HL-60 (cell line): Measurements from ENCODE around the gene GPR107.

Experiments used
- DNase-seq, 2 experiments: peaks; one replicate each; pipeline ENCODE4 v3.0.0-alpha.2; 2010 to 2020; ENCODE audit warnings: low read depth in 1 of 2, low spot score in 1 of 2
- H3K27ac ChIP-seq: fragments of 250-450 bp; sonication (Bioruptor Pico); replicated peaks from 2 replicates; pipeline ENCODE4 v1.5.1; 2020; ENCODE audit warnings: mild to moderate bottlenecking, moderate library complexity
- H3K27me3 ChIP-seq: fragments of 250-450 bp; sonication (Bioruptor Pico); 2 replicates; pipeline ENCODE4 v1.5.1; 2021; ENCODE audit warnings: mild to moderate bottlenecking, moderate library complexity; ENCODE audit not compliant: insufficient read depth, poor library complexity, severe bottlenecking
- H3K4me3 ChIP-seq: replicated peaks from 2 replicates; pipeline ENCODE4 v1.5.1; 2011; ENCODE audit warnings: mild to moderate bottlenecking, control low read depth, low read length; ENCODE audit not compliant: insufficient read depth
- CTCF ChIP-seq: IDR thresholded peaks from one replicate; pipeline ENCODE4 v1.5.1; 2011; ENCODE audit warnings: low read length, control low read depth, inconsistent platforms; ENCODE audit not compliant: insufficient read depth
- GABPA ChIP-seq: IDR thresholded peaks from 2 replicates; pipeline ENCODE4 v1.6.1; 2012; ENCODE audit warnings: low read depth
- POLR2AphosphoS5 ChIP-seq: IDR thresholded peaks from 2 replicates; pipeline ENCODE4 v1.6.1; 2012; ENCODE audit warnings: low read depth
- SPI1 ChIP-seq: IDR thresholded peaks from 2 replicates; pipeline ENCODE4 v1.6.1; 2012; ENCODE audit warnings: low read depth, mild to moderate bottlenecking, borderline replicate concordance
- TF ChIP-seq, protein P1 (sequence below): IDR thresholded peaks from 2 replicates; pipeline ENCODE4 v1.6.1; 2012; ENCODE audit warnings: low read depth; ENCODE audit not compliant: insufficient replicate concordance

The GPR107 gene

GRCh38 chr9:130149031-130149430 lies 95.3 kb downstream of the GPR107 start:
- DNase-seq: no peak
- no peak overlapping the region for H3K4me3 ChIP-seq
- peaks cover 9% of the 10 kb centered on the region for H3K27me3 ChIP-seq
- TF ChIP-seq, protein P1, sequence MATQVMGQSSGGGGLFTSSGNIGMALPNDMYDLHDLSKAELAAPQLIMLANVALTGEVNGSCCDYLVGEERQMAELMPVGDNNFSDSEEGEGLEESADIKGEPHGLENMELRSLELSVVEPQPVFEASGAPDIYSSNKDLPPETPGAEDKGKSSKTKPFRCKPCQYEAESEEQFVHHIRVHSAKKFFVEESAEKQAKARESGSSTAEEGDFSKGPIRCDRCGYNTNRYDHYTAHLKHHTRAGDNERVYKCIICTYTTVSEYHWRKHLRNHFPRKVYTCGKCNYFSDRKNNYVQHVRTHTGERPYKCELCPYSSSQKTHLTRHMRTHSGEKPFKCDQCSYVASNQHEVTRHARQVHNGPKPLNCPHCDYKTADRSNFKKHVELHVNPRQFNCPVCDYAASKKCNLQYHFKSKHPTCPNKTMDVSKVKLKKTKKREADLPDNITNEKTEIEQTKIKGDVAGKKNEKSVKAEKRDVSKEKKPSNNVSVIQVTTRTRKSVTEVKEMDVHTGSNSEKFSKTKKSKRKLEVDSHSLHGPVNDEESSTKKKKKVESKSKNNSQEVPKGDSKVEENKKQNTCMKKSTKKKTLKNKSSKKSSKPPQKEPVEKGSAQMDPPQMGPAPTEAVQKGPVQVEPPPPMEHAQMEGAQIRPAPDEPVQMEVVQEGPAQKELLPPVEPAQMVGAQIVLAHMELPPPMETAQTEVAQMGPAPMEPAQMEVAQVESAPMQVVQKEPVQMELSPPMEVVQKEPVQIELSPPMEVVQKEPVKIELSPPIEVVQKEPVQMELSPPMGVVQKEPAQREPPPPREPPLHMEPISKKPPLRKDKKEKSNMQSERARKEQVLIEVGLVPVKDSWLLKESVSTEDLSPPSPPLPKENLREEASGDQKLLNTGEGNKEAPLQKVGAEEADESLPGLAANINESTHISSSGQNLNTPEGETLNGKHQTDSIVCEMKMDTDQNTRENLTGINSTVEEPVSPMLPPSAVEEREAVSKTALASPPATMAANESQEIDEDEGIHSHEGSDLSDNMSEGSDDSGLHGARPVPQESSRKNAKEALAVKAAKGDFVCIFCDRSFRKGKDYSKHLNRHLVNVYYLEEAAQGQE: no peak
- no peak for TF ChIP-seq CTCF
- no peak for TF ChIP-seq GABPA
- TF ChIP-seq POLR2AphosphoS5: no peak
- no peak for TF ChIP-seq SPI1
- H3K27ac ChIP-seq: no peak overlapping the region

GRCh38 chr9:130149654-130150286 lies 96.1 kb downstream of the GPR107 start:
- Histone ChIP-seq H3K27me3 (peaks cover 4% of the 10 kb centered on the region), H3K27ac (no peak overlapping the region), H3K4me3 (no peak overlapping the region)
- no peak for TF ChIP-seq CTCF
- TF ChIP-seq GABPA: no peak
- TF ChIP-seq SPI1: no peak
- TF ChIP-seq, protein P1: no peak
- no peak for TF ChIP-seq POLR2AphosphoS5
- no peak for DNase-seq

GRCh38 chr9:130150779-130151382 lies 97.2 kb downstream of the GPR107 start:
- Histone ChIP-seq H3K27ac (no peak overlapping the region), H3K27me3 (no peaks in the 10 kb centered on the region), H3K4me3 (no peak overlapping the region)
- TF ChIP-seq SPI1: no peak
- no peak for TF ChIP-seq CTCF
- TF ChIP-seq GABPA: no peak
- no peak for DNase-seq
